ENCODE data around the gene BAIAP2.
"Not testable (repeated sequence)": the region's sequence is repeated elsewhere in the genome, so short reads cannot be mapped to it uniquely, and the experiment has no call there.

Gene BAIAP2

GRCh38 chr17:81071761-81072741 lies 37.1 kb downstream of the BAIAP2 start:
- H3K4me1 ChIP-seq (ENCODE audit: insufficient read depth, low read length): peaks cover 27% of the 10 kb centered on the region
- H2AFZ ChIP-seq (ENCODE audit: low read depth, low read length): no peak overlapping the region
- peaks cover 16% of the 10 kb centered on the region for H3K36me3 ChIP-seq (ENCODE audit: insufficient read depth, low read length)
- no peaks in the 10 kb centered on the region for H3K27me3 ChIP-seq (ENCODE audit: insufficient read depth, low read length)
- H3K9me3 ChIP-seq (ENCODE audit: low read length): no peaks in the 10 kb centered on the region
- no peak overlapping the region for H3K4me3 ChIP-seq (ENCODE audit: low read length)

GRCh38 chr17:81073967-81074839 lies 39.3 kb downstream of the BAIAP2 start:
- peaks cover 15% of the 10 kb centered on the region for H3K36me3 ChIP-seq (ENCODE audit: insufficient read depth, low read length)
- no peaks in the 10 kb centered on the region for H3K9me3 ChIP-seq (ENCODE audit: low read length)
- H2AFZ ChIP-seq (ENCODE audit: low read depth, low read length): no peak overlapping the region
- no peak overlapping the region for H3K4me3 ChIP-seq (ENCODE audit: low read length)
- H3K4me1 ChIP-seq (ENCODE audit: insufficient read depth, low read length): peaks cover 27% of the 10 kb centered on the region
- no peaks in the 10 kb centered on the region for H3K27me3 ChIP-seq (ENCODE audit: insufficient read depth, low read length)

GRCh38 chr17:81074875-81075274 lies 39.9 kb downstream of the BAIAP2 start:
- Histone ChIP-seq H3K36me3 (ENCODE audit: insufficient read depth, low read length) (peaks cover 22% of the 10 kb centered on the region), H3K4me3 (ENCODE audit: low read length) (no peak overlapping the region), H2AFZ (ENCODE audit: low read depth, low read length) (no peak overlapping the region), H3K4me1 (ENCODE audit: insufficient read depth, low read length) (peaks cover 27% of the 10 kb centered on the region), H3K27me3 (ENCODE audit: insufficient read depth, low read length) (no peaks in the 10 kb centered on the region), H3K9me3 (ENCODE audit: low read length) (no peaks in the 10 kb centered on the region)

GRCh38 chr17:81075307-81075706 lies 40.4 kb downstream of the BAIAP2 start:
- Histone ChIP-seq H2AFZ (ENCODE audit: low read depth, low read length) (no peak overlapping the region), H3K36me3 (ENCODE audit: insufficient read depth, low read length) (peaks cover 25% of the 10 kb centered on the region)

GRCh38 chr17:81076141-81076679 lies 41.3 kb downstream of the BAIAP2 start:
- H3K4me1 ChIP-seq (ENCODE audit: insufficient read depth, low read length): peaks cover 13% of the 10 kb centered on the region
- no peak overlapping the region for H2AFZ ChIP-seq (ENCODE audit: low read depth, low read length)
- no peaks in the 10 kb centered on the region for H3K9me3 ChIP-seq (ENCODE audit: low read length)
- H3K4me3 ChIP-seq (ENCODE audit: low read length): no peak overlapping the region
- no peaks in the 10 kb centered on the region for H3K27me3 ChIP-seq (ENCODE audit: insufficient read depth, low read length)
- peaks cover 31% of the 10 kb centered on the region for H3K36me3 ChIP-seq (ENCODE audit: insufficient read depth, low read length)

More at GRCh38 chr17:81075307-81075706, 40.4 kb downstream of the BAIAP2 start:
- Histone ChIP-seq H3K9me3 (ENCODE audit: low read length) (no peaks in the 10 kb centered on the region), H3K27me3 (ENCODE audit: insufficient read depth, low read length) (no peaks in the 10 kb centered on the region), H3K4me1 (ENCODE audit: insufficient read depth, low read length) (peaks cover 22% of the 10 kb centered on the region), H3K4me3 (ENCODE audit: low read length) (no peak overlapping the region)

- H3K27me3 ChIP-seq (ENCODE audit: insufficient read depth, low read length); H2AFZ ChIP-seq (ENCODE audit: low read depth, low read length); H3K9me3 ChIP-seq (ENCODE audit: low read length); H3K4me1 ChIP-seq (ENCODE audit: insufficient read depth, low read length); H3K4me3 ChIP-seq (ENCODE audit: low read length): not testable (repeated sequence)
- peaks cover 34% of the 10 kb centered on the region for H3K36me3 ChIP-seq (ENCODE audit: insufficient read depth, low read length)
Observed at GRCh38 chr17:81078026-81078913, 43.3 kb downstream of the BAIAP2 start.

GRCh38 chr17:81080019-81080418 lies 45.1 kb downstream of the BAIAP2 start:
- Histone ChIP-seq H2AFZ (ENCODE audit: low read depth, low read length) (no peak overlapping the region), H3K4me3 (ENCODE audit: low read length) (no peak overlapping the region), H3K27me3 (ENCODE audit: insufficient read depth, low read length) (no peaks in the 10 kb centered on the region), H3K36me3 (ENCODE audit: insufficient read depth, low read length) (peaks cover 40% of the 10 kb centered on the region), H3K4me1 (ENCODE audit: insufficient read depth, low read length) (no peaks in the 10 kb centered on the region), H3K9me3 (ENCODE audit: low read length) (no peaks in the 10 kb centered on the region)

GRCh38 chr17:81081222-81082176 lies 46.5 kb downstream of the BAIAP2 start:
- Histone ChIP-seq H3K4me1 (ENCODE audit: insufficient read depth, low read length) (no peaks in the 10 kb centered on the region), H3K36me3 (ENCODE audit: insufficient read depth, low read length) (peaks cover 53% of the 10 kb centered on the region), H3K9me3 (ENCODE audit: low read length) (no peaks in the 10 kb centered on the region), H3K4me3 (ENCODE audit: low read length) (no peak overlapping the region), H2AFZ (ENCODE audit: low read depth, low read length) (no peak overlapping the region), H3K27me3 (ENCODE audit: insufficient read depth, low read length) (no peaks in the 10 kb centered on the region)

- no peak overlapping the region for H2AFZ ChIP-seq (ENCODE audit: low read depth, low read length)
- no peak overlapping the region for H3K4me3 ChIP-seq (ENCODE audit: low read length)
- no peaks in the 10 kb centered on the region for H3K4me1 ChIP-seq (ENCODE audit: insufficient read depth, low read length)
- H3K36me3 ChIP-seq (ENCODE audit: insufficient read depth, low read length): peaks cover 57% of the 10 kb centered on the region
- H3K9me3 ChIP-seq (ENCODE audit: low read length): no peaks in the 10 kb centered on the region
- H3K27me3 ChIP-seq (ENCODE audit: insufficient read depth, low read length): no peaks in the 10 kb centered on the region
Observed at GRCh38 chr17:81082177-81083073, 47.5 kb downstream of the BAIAP2 start.

GRCh38 chr17:81083125-81083765 lies 48.3 kb downstream of the BAIAP2 start:
- no peak overlapping the region for H3K4me3 ChIP-seq (ENCODE audit: low read length)
- no peak overlapping the region for H2AFZ ChIP-seq (ENCODE audit: low read depth, low read length)
- no peaks in the 10 kb centered on the region for H3K9me3 ChIP-seq (ENCODE audit: low read length)
- H3K4me1 ChIP-seq (ENCODE audit: insufficient read depth, low read length): no peaks in the 10 kb centered on the region
- H3K36me3 ChIP-seq (ENCODE audit: insufficient read depth, low read length): peaks cover 66% of the 10 kb centered on the region
- no peaks in the 10 kb centered on the region for H3K27me3 ChIP-seq (ENCODE audit: insufficient read depth, low read length)
